ENCODE measurements around the gene ITPR2.

Gene ITPR2

DNA sequence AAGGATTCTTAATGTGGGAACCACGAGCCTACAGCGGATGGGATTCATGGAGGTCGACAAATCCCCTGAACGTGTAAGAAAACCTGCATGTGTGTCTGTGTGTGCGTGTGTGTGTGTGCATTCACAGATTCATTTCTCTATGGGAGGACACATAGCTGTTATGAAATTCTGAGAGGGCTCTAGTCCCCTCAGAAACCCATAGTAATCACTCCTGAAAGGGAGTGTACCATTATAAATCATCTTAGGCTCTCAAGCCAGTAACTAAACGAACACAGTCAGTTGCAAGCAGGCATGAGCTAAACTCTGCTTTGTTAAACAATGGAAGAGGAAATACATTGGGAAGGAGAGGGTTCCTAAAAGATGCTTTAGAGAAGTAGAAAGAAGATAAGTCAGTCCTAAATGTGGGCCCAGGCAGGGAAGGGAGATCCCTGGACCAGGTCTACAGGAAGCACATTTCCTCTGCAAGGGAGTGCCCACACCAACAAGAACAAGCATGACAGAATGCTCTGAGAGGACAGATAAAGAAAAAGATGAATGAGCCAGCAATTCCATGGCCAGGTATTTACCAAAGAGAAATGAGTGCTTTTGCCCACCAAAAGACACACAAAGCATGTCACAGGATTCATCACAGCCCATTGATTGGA is 91.3 kb downstream of the ITPR2 start:
- H3K27ac Mint-ChIP-seq, result peak overlapping the region; percentile 6 to 80 (median 55)
- H3K36me3 Mint-ChIP-seq (ENCODE audit: low read depth), result peaks cover 3% of the 10 kb centered on the region
- H3K9me3 Mint-ChIP-seq, result peaks cover 7% of the 10 kb centered on the region
- no peaks in the 10 kb centered on the region for H3K27me3 Mint-ChIP-seq (ENCODE audit: low read depth)
- peaks cover 17% of the 10 kb centered on the region for H3K4me1 Mint-ChIP-seq
- H3K4me3 Mint-ChIP-seq, result no peak overlapping the region
- TF ChIP-seq CTCF (IDR thresholded peaks at IDR 0.05; ENCODE audit: unreplicated experiment in 3 of 3), result no peak

DNA sequence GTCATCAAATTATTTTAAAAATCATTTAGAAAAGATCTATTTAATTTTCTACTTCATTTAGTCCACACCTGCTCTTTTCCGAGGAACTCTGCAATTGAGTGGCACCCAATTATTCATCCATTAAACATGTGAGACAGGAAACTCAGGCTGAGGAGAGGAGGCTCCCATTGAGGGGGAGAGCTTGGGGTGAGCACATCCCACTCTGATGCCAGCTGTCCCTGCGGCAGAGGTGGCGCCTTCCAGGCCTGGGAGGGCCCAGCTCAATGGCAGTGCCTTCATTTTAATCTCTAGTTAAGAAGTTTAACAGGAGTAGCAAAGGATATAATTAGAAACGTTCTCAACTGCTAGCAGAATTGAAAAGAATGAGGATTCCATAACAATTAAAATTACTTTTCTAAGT is 92.0 kb downstream of the ITPR2 start:
- TF ChIP-seq CTCF (IDR thresholded peaks at IDR 0.05; ENCODE audit: unreplicated experiment in 3 of 3), result no peak
- Mint-ChIP-seq H3K9me3 (peaks cover 7% of the 10 kb centered on the region), H3K36me3 (ENCODE audit: low read depth) (peaks cover 3% of the 10 kb centered on the region), H3K27me3 (ENCODE audit: low read depth) (no peaks in the 10 kb centered on the region), H3K27ac (peak overlapping the region; percentile 6 to 80 (median 55)), H3K4me3 (no peak overlapping the region), H3K4me1 (peaks cover 17% of the 10 kb centered on the region)

DNA sequence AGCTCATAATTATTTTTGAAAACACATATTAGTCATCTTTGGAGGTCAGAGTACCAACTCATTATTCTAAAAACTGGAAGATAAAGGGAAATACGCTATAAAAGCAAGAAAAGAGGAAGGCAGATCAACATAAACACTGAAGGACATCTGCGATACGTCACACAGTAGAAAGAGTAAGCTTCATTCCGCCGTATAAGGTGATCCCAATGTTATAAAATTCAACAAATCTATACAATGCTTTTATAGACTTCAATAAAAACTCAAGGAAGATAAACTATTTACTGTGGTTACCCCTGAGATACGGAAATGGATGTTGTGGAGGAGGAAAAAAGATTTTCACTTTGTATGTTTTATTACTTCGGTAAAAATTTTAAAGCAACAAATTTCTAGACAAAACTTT is 92.6 kb downstream of the ITPR2 start:
- peaks cover 17% of the 10 kb centered on the region for H3K4me1 Mint-ChIP-seq
- H3K36me3 Mint-ChIP-seq (ENCODE audit: low read depth), result peaks cover 3% of the 10 kb centered on the region
- no peak for TF ChIP-seq CTCF (IDR thresholded peaks at IDR 0.05; ENCODE audit: unreplicated experiment in 3 of 3)
- peaks cover 7% of the 10 kb centered on the region for H3K9me3 Mint-ChIP-seq
- no peak overlapping the region for H3K4me3 Mint-ChIP-seq
- H3K27me3 Mint-ChIP-seq (ENCODE audit: low read depth), result no peaks in the 10 kb centered on the region
- H3K27ac Mint-ChIP-seq, result peak overlapping the region in 2 of 3 experiments; percentile 15 to 80

DNA sequence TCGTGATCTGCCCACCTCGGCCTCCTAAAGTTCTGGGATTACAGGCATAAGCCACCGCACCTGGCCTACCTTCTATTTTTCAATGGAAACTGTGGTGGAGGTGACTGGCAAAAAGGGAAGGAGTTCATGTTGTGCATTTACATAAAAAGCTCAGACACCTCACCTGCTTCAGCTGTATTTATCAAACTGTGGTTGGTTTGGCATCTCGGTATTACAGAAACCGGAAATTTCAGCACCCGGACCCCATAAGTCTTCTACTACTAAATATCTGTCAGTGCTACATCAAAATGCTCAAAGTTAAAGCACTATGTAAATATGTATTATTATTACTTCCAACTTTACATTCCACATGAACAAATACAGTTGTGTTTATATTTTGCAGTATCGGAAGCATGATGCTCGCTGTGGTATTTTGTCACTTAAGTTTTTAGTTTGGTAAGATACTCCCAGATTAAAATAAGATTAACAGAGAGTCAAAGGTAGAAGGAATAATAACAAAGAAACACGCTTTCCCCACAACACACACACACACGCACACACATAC is 95.4 kb downstream of the ITPR2 start:
- TF ChIP-seq CTCF (IDR thresholded peaks at IDR 0.05; ENCODE audit: unreplicated experiment in 3 of 3), result no peak
- H3K4me1 Mint-ChIP-seq, result peaks cover 17% of the 10 kb centered on the region
- no peak overlapping the region for H3K27ac Mint-ChIP-seq

DNA sequence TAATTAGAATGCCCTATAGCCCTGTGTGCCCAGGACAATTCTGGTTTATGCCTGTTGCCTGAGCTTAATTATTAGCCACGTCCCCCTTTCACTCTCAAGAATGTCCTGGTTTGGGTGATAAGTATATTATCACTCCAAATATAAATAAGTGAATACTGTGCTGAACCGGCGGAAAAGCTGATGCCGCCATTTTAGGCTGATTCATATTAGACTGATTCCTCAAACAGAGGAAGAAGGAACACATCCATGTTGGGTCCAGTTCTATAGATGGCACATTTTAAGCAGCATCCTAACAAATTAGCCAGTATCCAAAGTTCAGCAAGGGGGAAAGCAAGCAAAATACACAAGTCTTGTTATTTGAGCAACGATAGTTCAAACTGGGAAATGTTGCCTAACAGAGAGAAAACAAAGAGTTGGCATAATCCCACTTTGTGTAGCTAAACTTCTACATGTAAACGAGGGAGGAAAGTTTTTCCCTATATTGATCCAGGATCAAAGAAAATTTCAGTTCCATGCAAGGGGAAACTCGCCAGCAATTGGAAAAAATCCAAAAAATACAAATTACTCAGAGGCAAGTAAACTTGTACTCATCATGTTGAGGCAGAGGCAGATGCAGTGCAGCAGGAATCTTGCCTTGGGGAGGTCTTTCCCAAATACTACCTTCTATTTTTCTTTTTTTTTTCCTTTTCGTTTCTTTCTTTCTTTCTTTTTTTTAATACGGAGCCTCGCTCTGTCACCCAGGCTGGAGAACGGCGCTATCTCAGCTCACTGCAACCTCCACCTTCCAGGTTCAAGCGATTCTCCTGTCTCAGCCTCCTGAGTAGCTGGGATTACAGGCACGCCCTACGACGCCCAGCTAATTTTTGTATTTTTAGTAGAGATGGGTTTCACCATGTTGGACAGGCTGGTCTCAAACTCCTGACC is 96.2 kb downstream of the ITPR2 start:
- peaks cover 15% of the 10 kb centered on the region for H3K4me1 Mint-ChIP-seq
- peaks cover 7% of the 10 kb centered on the region for H3K9me3 Mint-ChIP-seq
- no peaks in the 10 kb centered on the region for H3K27me3 Mint-ChIP-seq (ENCODE audit: low read depth)
- TF ChIP-seq CTCF (IDR thresholded peaks at IDR 0.05; ENCODE audit: unreplicated experiment in 3 of 3), result no peak
- H3K4me3 Mint-ChIP-seq, result no peak overlapping the region
- peaks cover 3% of the 10 kb centered on the region for H3K36me3 Mint-ChIP-seq (ENCODE audit: low read depth)
- no peak overlapping the region for H3K27ac Mint-ChIP-seq

More for the DNA sequence above, 95.4 kb downstream of the ITPR2 start:
- Mint-ChIP-seq H3K27me3 (ENCODE audit: low read depth) (no peaks in the 10 kb centered on the region), H3K36me3 (ENCODE audit: low read depth) (peaks cover 3% of the 10 kb centered on the region), H3K4me3 (no peak overlapping the region), H3K9me3 (peaks cover 7% of the 10 kb centered on the region)

Data from nephron (organoid).